HEK293 (cell line): ENCODE data around the gene PDE9A.
"Not testable (repeated sequence)": the region's sequence is repeated elsewhere in the genome, so short reads cannot be mapped to it uniquely, and the experiment has no call there.

Source experiments
- CTCF ChIA-PET: fragments of 350-600 bp; formaldehyde crosslinking; extraction: SDS; loops from one replicate; lab custom pipeline; 2021; ENCODE audit warnings: antibody characterized with exemption; lab: Yijun Ruan, JAX
- POLR2A ChIA-PET: fragments of 300-600 bp; formaldehyde crosslinking; extraction: SDS; loops from one replicate; lab custom pipeline; 2020; ENCODE audit warnings: antibody characterized with exemption, inconsistent platforms; lab: Yijun Ruan, JAX
- H3K27ac ChIP-seq: fragments of 200-500 bp; sonication (Bioruptor generic); 2 replicates; pipeline ENCODE4 v1.5.1; 2014; ENCODE audit warnings: low read depth, low read length, control low read depth, inconsistent platforms; ENCODE audit errors: extremely low read depth
- H3K36me3 ChIP-seq, 2 experiments: fragments of 200-500 bp in 1 of 2; sonication (Bioruptor generic) in 1 of 2; 1 replicate in 1 of 2; 2 replicates in 1 of 2; pipeline ENCODE4 v1.5.1; 2014 to 2017; ENCODE audit warnings: inconsistent platforms in 2 of 2, low read length in 2 of 2; ENCODE audit not compliant: control insufficient read depth in 2 of 2, insufficient read depth in 1 of 2
- H3K4me1 ChIP-seq: fragments of 200-500 bp; sonication (Bioruptor generic); 2 replicates; pipeline ENCODE4 v1.5.1; 2014; ENCODE audit warnings: mild to moderate bottlenecking, low read length, inconsistent platforms; ENCODE audit not compliant: control insufficient read depth, insufficient read depth
- H3K4me3 ChIP-seq: 2 replicates; pipeline ENCODE4 v1.5.1; 2011; ENCODE audit warnings: low read depth, mild to moderate bottlenecking, control low read depth, low read length, moderate library complexity
- H3K9me3 ChIP-seq: fragments of 200-500 bp; sonication (Bioruptor generic); 2 replicates; pipeline ENCODE4 v1.5.1; 2014; ENCODE audit warnings: low read depth, low read length, inconsistent platforms; ENCODE audit not compliant: control insufficient read depth, insufficient read depth
- EGR2 ChIP-seq: fragments of 450-650 bp; formaldehyde crosslinking; IDR thresholded peaks from 2 replicates; pipeline ENCODE4 v1.5.1; 2016; ENCODE audit warnings: low read depth, missing biosample characterization, missing genetic modification characterization
- IKZF3 ChIP-seq: fragments of 450-650 bp; IDR thresholded peaks from 2 replicates; pipeline ENCODE4 v1.5.0; 2018; ENCODE audit warnings: missing biosample characterization, mild to moderate bottlenecking, missing genetic modification characterization, moderate library complexity
- KLF17 ChIP-seq: fragments of 450-650 bp; formaldehyde crosslinking; IDR thresholded peaks from 2 replicates; pipeline ENCODE4 v1.5.1; 2016; ENCODE audit warnings: missing biosample characterization, missing genetic modification characterization
- TRIM28 ChIP-seq: IDR thresholded peaks from 2 replicates; pipeline ENCODE4 v1.6.1; 2011; ENCODE audit warnings: low read length, control low read depth, borderline replicate concordance
- ZBTB17 ChIP-seq: fragments of 450-650 bp; formaldehyde crosslinking; IDR thresholded peaks from 2 replicates; pipeline ENCODE4 v1.5.1; 2016; ENCODE audit warnings: missing biosample characterization, missing genetic modification characterization
- ZFHX2 ChIP-seq: fragments of 450-650 bp; formaldehyde crosslinking; conservative IDR thresholded peaks from 2 replicates; pipeline ENCODE4 v1.5.1; 2016; ENCODE audit warnings: missing biosample characterization, missing genetic modification characterization
- ZFP69B ChIP-seq: fragments of 450-650 bp; formaldehyde crosslinking; IDR thresholded peaks from 2 replicates; pipeline ENCODE4 v1.5.1; 2016; ENCODE audit warnings: missing biosample characterization, missing genetic modification characterization
- ZNF155 ChIP-seq: fragments of 450-650 bp; formaldehyde crosslinking; IDR thresholded peaks from 2 replicates; pipeline ENCODE4 v1.5.1; 2016; ENCODE audit warnings: missing biosample characterization, missing genetic modification characterization
- ZNF174 ChIP-seq: fragments of 450-650 bp; formaldehyde crosslinking; IDR thresholded peaks from 2 replicates; pipeline ENCODE4 v1.5.0; 2017; ENCODE audit warnings: missing biosample characterization, mild to moderate bottlenecking, missing genetic modification characterization
- ZNF221 ChIP-seq: fragments of 450-650 bp; formaldehyde crosslinking; IDR thresholded peaks from 2 replicates; pipeline ENCODE4 v1.5.1; 2017; ENCODE audit warnings: missing biosample characterization, missing genetic modification characterization, borderline replicate concordance
- ZNF324 ChIP-seq: fragments of 450-650 bp; formaldehyde crosslinking; IDR thresholded peaks from 2 replicates; pipeline ENCODE4 v1.5.1; 2016; ENCODE audit warnings: missing biosample characterization, missing genetic modification characterization
- ZNF366 ChIP-seq: fragments of 450-650 bp; formaldehyde crosslinking; conservative IDR thresholded peaks from 2 replicates; pipeline ENCODE4 v1.5.1; 2016; ENCODE audit warnings: missing biosample characterization, missing genetic modification characterization
- ZNF433 ChIP-seq: fragments of 450-650 bp; formaldehyde crosslinking; IDR thresholded peaks from 2 replicates; pipeline ENCODE4 v1.5.1; 2016; ENCODE audit warnings: missing biosample characterization, missing genetic modification characterization, low read depth
- ZNF510 ChIP-seq: fragments of 450-650 bp; formaldehyde crosslinking; IDR thresholded peaks from 2 replicates; pipeline ENCODE4 v1.5.1; 2018; ENCODE audit warnings: mild to moderate bottlenecking, missing genetic modification characterization, missing biosample characterization; ENCODE audit not compliant: insufficient replicate concordance
- ZNF549 ChIP-seq: fragments of 450-650 bp; IDR thresholded peaks from 2 replicates; pipeline ENCODE4 v1.5.1; 2018; ENCODE audit warnings: missing biosample characterization, missing genetic modification characterization, mild to moderate bottlenecking, inconsistent platforms, moderate library complexity
- ZNF610 ChIP-seq: fragments of 450-650 bp; formaldehyde crosslinking; IDR thresholded peaks from 2 replicates; pipeline ENCODE4 v1.5.1; 2016; ENCODE audit warnings: missing biosample characterization, missing genetic modification characterization, borderline replicate concordance
- ZSCAN4 ChIP-seq: fragments of 450-650 bp; formaldehyde crosslinking; IDR thresholded peaks from 2 replicates; pipeline ENCODE4 v1.5.1; 2017; ENCODE audit warnings: missing biosample characterization, missing genetic modification characterization
- TF ChIP-seq, protein P1 (sequence below): fragments of 450-650 bp; formaldehyde crosslinking; IDR thresholded peaks from 2 replicates; pipeline ENCODE4 v1.5.1; 2017; ENCODE audit warnings: missing biosample characterization, missing genetic modification characterization

The PDE9A gene

DNA sequence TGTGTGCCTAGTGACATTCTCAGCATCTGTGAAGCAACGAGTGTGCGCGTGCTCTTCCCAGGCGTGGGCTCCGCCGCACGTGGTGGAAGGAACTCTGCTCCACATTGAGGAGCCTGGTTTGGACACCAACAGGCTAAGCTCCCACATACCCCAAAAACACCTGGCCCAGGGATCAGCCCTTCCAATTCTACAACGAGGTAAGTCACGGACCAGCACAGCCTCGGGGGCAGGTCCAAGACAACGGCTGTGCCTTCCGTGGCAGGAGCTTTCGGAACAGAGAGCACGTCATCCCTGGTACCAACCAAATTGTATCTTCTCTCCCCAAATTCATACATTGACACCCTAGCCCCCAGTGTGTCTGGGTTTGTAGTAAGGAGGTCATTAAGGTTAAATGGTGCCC lies 27.2 kb upstream of the PDE9A start:
- H3K4me3 ChIP-seq = no peak overlapping the region
- no peak overlapping the region for H3K27ac ChIP-seq
- H3K4me1 ChIP-seq = no peaks in the 10 kb centered on the region
- H3K9me3 ChIP-seq = no peaks in the 10 kb centered on the region
- CTCF ChIA-PET = interaction anchor here (0.6 to 1.5 kb wide), 3 partner anchors 28 to 392 kb away, joined by 3 to 4 read pairs (median 3); no protein-coding TSS in a partner anchor
- TF ChIP-seq ZNF324 (tag by site-specific recombination) (no peak), ZNF549 (no peak), KLF17 (tag by site-specific recombination) (no peak), ZNF221 (tag by site-specific recombination) (no peak), ZNF610 (tag by site-specific recombination) (no peak), IKZF3 (tag by site-specific recombination) (no peak), ZNF174 (tag by site-specific recombination) (no peak), ZSCAN4 (tag by site-specific recombination) (no peak), ZFP69B (no peak), ZNF433 (tag by site-specific recombination) (no peak)
- POLR2A ChIA-PET = no interaction called here
- no peaks in the 10 kb centered on the region for H3K36me3 ChIP-seq

GRCh38 chr21:42627527-42628289 lies 25.7 kb upstream of the PDE9A start:
- TF ChIP-seq ZNF510 (tag by site-specific recombination) (no peak), ZNF155 (tag by site-specific recombination) (no peak), TRIM28 (0 out of 2 replicates have a peak, but pooled peaks have one; percentile 15), EGR2 (tag by site-specific recombination) (peak; percentile 78), ZFHX2 (tag by site-specific recombination) (peak; percentile 51)
- TF ChIP-seq, protein P1, sequence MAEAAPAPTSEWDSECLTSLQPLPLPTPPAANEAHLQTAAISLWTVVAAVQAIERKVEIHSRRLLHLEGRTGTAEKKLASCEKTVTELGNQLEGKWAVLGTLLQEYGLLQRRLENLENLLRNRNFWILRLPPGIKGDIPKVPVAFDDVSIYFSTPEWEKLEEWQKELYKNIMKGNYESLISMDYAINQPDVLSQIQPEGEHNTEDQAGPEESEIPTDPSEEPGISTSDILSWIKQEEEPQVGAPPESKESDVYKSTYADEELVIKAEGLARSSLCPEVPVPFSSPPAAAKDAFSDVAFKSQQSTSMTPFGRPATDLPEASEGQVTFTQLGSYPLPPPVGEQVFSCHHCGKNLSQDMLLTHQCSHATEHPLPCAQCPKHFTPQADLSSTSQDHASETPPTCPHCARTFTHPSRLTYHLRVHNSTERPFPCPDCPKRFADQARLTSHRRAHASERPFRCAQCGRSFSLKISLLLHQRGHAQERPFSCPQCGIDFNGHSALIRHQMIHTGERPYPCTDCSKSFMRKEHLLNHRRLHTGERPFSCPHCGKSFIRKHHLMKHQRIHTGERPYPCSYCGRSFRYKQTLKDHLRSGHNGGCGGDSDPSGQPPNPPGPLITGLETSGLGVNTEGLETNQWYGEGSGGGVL (tag by site-specific recombination) = no peak
- TF ChIP-seq, all 188 proteins: peak for 3
- H3K4me3 ChIP-seq = no peak overlapping the region
- H3K27ac ChIP-seq = no peak overlapping the region
- no peaks in the 10 kb centered on the region for H3K9me3 ChIP-seq
- no peaks in the 10 kb centered on the region for H3K36me3 ChIP-seq
- H3K4me1 ChIP-seq = no peaks in the 10 kb centered on the region
- ChIA-PET CTCF (interaction anchor here (0.8 kb wide), 1 partner anchor 27 kb away, joined by 5 read pairs; no protein-coding TSS in a partner anchor), POLR2A (no interaction called here)

DNA sequence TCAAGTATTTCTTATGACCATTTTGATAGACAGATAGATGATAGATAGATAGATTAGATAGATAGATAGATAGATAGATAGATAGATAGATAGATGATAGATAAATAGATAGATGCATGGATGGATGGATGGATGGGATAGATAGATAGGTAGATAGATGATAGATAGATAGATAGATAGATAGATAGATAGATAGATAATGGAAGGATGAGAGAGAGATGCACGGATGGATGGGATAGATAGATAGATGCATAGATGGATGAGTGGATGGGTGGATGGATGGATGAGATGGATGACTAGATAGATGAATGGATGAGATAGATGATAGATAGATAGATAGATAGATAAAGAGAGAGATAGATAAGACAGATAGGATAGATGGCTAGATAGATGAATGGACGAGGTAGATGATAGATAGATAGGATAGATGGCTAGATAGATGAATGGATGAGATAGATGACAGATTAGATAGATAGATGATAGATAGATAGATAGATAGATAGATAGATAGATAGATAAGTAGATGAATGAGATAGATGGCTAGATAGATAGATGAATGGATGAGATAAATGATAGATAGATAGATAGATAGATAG lies 24.9 kb upstream of the PDE9A start:
- H3K4me1 ChIP-seq, H3K36me3 ChIP-seq, H3K9me3 ChIP-seq, CTCF ChIA-PET, POLR2A ChIA-PET, H3K27ac ChIP-seq, H3K4me3 ChIP-seq: not testable (repeated sequence)
- peak; percentile 94 for TF ChIP-seq ZNF366
- peak; percentile 97 for TF ChIP-seq ZBTB17 (tag by site-specific recombination)
